ENCODE measurements around the gene PRRC2B.

The PRRC2B gene

DNA sequence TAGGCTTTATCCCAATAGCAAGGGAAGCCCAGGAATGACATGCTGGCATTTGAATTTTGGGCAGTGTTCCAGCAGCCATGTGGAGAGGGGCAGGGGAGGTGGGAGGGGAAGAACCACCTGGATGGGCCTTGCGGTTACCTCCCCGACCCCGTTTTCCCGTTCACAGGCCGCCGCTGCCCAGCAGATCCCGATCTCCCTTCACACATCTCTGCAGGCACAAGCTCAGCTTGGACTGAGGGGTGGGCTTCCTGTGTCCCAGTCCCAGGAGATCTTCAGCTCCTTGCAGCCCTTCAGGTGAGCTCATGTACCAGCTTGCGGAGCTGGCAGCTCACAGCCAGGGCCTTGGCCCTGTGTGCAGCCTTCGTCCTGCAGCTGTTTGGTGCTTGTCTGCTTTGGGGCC, 93.1 kb downstream of the PRRC2B start:
- no peak for TF ChIP-seq CTCF (IDR thresholded peaks at IDR 0.05; ENCODE audit: low read depth, low read length, missing control alignments)
- no peak overlapping the region for H3K4me3 ChIP-seq (ENCODE audit: low read depth, low read length)
- DNase-seq (ENCODE audit: low read depth) = no peak
- in situ Hi-C loops (cut with HindIII; ENCODE audit: low sequenced_read_pairs) = no loop called here

DNA sequence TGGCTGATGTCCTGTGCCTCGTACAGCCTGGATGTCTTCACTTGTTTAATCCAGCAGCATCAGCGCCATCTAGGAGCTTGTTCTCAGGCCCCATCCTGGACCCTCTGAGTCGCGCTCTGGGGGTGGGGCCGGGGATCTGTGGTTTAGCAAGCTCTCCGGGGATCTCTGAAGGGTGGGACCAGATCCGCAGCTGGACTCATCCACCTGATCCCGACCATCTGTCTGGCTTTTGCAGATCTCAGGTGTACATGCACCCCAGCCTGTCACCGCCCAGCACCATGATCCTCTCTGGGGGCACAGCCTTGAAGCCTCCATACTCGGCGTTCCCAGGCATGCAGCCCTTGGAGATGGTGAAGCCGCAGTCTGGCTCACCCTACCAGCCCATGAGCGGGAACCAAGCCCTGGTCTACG, 93.7 kb downstream of the PRRC2B start:
- H3K4me3 ChIP-seq (ENCODE audit: low read depth, low read length) = no peak overlapping the region
- no peak for TF ChIP-seq CTCF (IDR thresholded peaks at IDR 0.05; ENCODE audit: low read depth, low read length, missing control alignments)
- no peak for DNase-seq (ENCODE audit: low read depth)
- in situ Hi-C loops (cut with HindIII; ENCODE audit: low sequenced_read_pairs) = no loop called here

GRCh38 chr9:131490514-131490913, 96.6 kb downstream of the PRRC2B start:
- DNase-seq (ENCODE audit: low read depth) = peak; percentile 49
- in situ Hi-C loops (cut with HindIII; ENCODE audit: low sequenced_read_pairs) = no loop called here
- TF ChIP-seq CTCF (IDR thresholded peaks at IDR 0.05; ENCODE audit: low read depth, low read length, missing control alignments) = no peak
- H3K4me3 ChIP-seq (ENCODE audit: low read depth, low read length) = no peak overlapping the region

DNA sequence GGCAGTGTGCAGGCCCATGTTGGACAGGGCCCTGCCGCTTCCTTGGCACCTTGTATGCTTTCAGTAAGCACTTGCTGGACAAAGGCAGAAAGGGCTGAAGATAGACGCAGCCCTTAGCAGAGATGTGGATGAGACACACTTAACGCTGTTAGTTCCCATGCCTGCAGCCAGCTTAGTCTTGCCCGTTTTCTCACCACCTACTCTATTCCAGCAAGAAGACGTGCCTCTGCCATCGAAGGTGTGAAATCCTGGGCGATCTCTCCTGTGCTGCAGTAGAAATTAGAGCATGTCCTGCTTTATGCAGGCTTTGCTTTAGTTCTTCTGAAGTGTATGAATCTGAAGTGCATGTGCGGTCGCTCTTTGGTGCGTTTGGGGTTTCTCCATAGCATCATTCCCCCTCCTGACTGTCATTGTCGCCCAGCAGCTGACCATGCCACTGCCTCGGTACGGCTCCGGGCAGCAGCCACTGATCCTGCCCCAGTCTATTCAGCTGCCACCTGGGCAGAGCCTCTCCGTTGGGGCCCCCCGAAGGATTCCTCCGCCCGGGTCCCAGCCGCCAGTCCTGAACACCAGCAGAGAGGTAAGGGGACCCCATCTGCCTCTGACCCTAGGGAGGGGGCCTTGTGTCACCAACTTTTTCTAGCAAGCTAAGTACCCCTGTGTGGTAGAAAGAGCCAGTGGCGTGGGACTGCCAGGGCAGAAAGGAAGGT, 97.3 kb downstream of the PRRC2B start:
- no peak for TF ChIP-seq CTCF (IDR thresholded peaks at IDR 0.05; ENCODE audit: low read depth, low read length, missing control alignments)
- H3K4me3 ChIP-seq (ENCODE audit: low read depth, low read length) = no peak overlapping the region
- in situ Hi-C loops (cut with HindIII; ENCODE audit: low sequenced_read_pairs) = no loop called here
- DNase-seq (ENCODE audit: low read depth) = no peak

DNA sequence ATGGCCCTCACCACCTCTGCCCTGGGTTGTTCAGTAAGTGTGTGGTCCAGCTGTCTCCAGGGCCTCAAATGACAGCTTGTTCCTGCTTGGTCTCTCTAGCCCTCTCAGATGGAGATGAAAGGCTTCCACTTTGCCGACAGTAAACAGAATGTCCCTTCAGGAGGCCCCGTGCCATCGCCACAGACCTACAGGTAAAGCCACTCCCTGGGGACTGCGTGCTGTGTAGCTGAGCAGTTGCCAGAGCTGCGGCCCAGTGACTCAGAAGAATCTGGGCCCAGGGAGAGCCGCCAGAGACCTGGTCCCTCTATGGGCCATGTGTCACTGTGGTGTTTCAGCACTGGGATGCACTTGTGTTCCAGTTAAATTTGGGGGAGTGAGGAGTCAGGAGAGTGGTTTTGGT, 98.2 kb downstream of the PRRC2B start:
- no peak for TF ChIP-seq CTCF (IDR thresholded peaks at IDR 0.05; ENCODE audit: low read depth, low read length, missing control alignments)
- in situ Hi-C loops (cut with HindIII; ENCODE audit: low sequenced_read_pairs) = no loop called here
- no peak for DNase-seq (ENCODE audit: low read depth)
- no peak overlapping the region for H3K4me3 ChIP-seq (ENCODE audit: low read depth, low read length)

DNA sequence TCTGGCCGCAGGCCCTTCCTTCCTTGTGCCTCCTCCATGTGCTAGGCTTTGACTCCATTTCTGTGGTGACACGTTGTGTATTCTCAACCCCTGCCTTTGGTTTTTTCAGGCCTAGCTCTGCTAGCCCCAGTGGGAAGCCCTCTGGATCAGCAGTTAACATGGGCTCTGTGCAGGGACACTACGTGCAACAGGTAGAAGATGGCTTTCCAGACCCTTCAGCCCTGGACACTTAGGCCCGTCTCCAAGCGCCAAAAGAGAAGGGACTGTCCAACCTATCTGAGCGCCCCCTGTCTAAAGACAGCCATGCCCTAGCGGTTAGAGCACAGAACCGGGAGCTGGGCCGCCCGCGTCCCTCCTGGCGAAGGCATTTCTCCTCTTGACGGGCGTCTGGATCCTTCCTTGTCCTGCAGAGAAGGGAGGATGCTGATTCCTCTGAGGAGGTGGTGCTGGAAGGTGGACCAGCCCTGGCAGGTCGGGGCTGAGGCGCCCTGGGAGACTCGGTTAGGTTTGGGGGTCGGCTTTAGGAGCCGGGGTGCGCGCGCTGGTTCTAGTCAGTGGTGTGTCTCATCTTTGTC, 100.5 kb downstream of the PRRC2B start:
- no peak for TF ChIP-seq CTCF (IDR thresholded peaks at IDR 0.05; ENCODE audit: low read depth, low read length, missing control alignments)
- no peak overlapping the region for H3K4me3 ChIP-seq (ENCODE audit: low read depth, low read length)
- no peak for DNase-seq (ENCODE audit: low read depth)
- in situ Hi-C loops (cut with HindIII; ENCODE audit: low sequenced_read_pairs) = no loop called here

Measured in astrocyte of the cerebellum (primary cell).